ENCODE measurements around the gene PMAIP1.

Gene PMAIP1

GRCh38 chr18:59909289-59910036 lies 9.7 kb downstream of the PMAIP1 start:
- DNase-seq (ENCODE audit: low read depth) = no peak
- TF ChIP-seq CTCF (IDR thresholded peaks at IDR 0.05; ENCODE audit: control insufficient read depth, insufficient read depth, low read depth, low read length, missing control alignments) = no peak
- no peak overlapping the region for H3K4me3 ChIP-seq (ENCODE audit: control insufficient read depth, low read depth, low read length)

GRCh38 chr18:59910967-59911366 lies 11.2 kb downstream of the PMAIP1 start:
- DNase-seq (ENCODE audit: low read depth) = no peak
- TF ChIP-seq CTCF (IDR thresholded peaks at IDR 0.05; ENCODE audit: control insufficient read depth, insufficient read depth, low read depth, low read length, missing control alignments) = no peak
- no peak overlapping the region for H3K4me3 ChIP-seq (ENCODE audit: control insufficient read depth, low read depth, low read length)

GRCh38 chr18:59911600-59911999 lies 11.8 kb downstream of the PMAIP1 start:
- no peak overlapping the region for H3K4me3 ChIP-seq (ENCODE audit: control insufficient read depth, low read depth, low read length)
- no peak for DNase-seq (ENCODE audit: low read depth)
- TF ChIP-seq CTCF (IDR thresholded peaks at IDR 0.05; ENCODE audit: control insufficient read depth, insufficient read depth, low read depth, low read length, missing control alignments) = no peak

GRCh38 chr18:59912007-59912550 lies 12.3 kb downstream of the PMAIP1 start:
- DNase-seq (ENCODE audit: low read depth) = no peak
- no peak overlapping the region for H3K4me3 ChIP-seq (ENCODE audit: control insufficient read depth, low read depth, low read length)
- no peak for TF ChIP-seq CTCF (IDR thresholded peaks at IDR 0.05; ENCODE audit: control insufficient read depth, insufficient read depth, low read depth, low read length, missing control alignments)

- no peak overlapping the region for H3K4me3 ChIP-seq (ENCODE audit: control insufficient read depth, low read depth, low read length)
- no peak for TF ChIP-seq CTCF (IDR thresholded peaks at IDR 0.05; ENCODE audit: control insufficient read depth, insufficient read depth, low read depth, low read length, missing control alignments)
- DNase-seq (ENCODE audit: low read depth) = no peak
Observed at GRCh38 chr18:59915606-59916005, 15.8 kb downstream of the PMAIP1 start.

- H3K4me3 ChIP-seq (ENCODE audit: control insufficient read depth, low read depth, low read length) = no peak overlapping the region
- no peak for DNase-seq (ENCODE audit: low read depth)
- TF ChIP-seq CTCF (IDR thresholded peaks at IDR 0.05; ENCODE audit: control insufficient read depth, insufficient read depth, low read depth, low read length, missing control alignments) = no peak
Observed at GRCh38 chr18:59916746-59917145, 16.9 kb downstream of the PMAIP1 start.

Measured in AG09309 (cell line).